ENCODE measurements around the gene NPIPA8. TPM values are rescaled to one million over a fixed set of nuclear protein-coding genes. Genes with fewer than 3 reads are reported as not detected.
"Not testable (repeated sequence)": the region's sequence is repeated elsewhere in the genome, so short reads cannot be mapped to it uniquely, and the experiment has no call there.

Gene NPIPA8
- total RNA-seq (2014; rRNA removed; shearing (Covaris generic)): 7.4 and 17.5 TPM in 2 replicates

DNA sequence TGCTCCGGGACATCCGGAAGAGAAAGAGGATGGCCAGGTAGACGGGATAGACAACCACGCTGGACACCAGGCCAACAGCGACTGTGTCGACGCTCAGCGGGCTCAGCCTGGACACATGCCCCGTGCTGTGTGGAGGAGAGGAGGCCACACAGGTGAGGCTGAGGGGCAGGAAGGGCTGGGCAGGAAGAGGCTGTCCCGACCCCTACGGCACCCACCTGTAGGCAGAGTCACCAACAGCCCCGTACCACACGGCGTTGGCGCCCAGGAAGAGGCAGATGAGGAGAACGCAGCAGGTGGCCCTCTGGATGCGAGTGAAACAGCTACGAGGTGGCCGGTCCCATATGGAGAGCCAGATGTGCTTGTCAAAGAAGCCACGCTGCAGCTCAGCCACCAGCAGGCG, at the start of gene NPIPA8:
Gene NPIPA8, minus strand, starts transcription at position 101 of the 400 bp plus-strand sequence. CDS start 4,074 bp downstream, outside the sequence.
- DNase-seq (ENCODE audit: low read depth): not testable (repeated sequence)

DNA sequence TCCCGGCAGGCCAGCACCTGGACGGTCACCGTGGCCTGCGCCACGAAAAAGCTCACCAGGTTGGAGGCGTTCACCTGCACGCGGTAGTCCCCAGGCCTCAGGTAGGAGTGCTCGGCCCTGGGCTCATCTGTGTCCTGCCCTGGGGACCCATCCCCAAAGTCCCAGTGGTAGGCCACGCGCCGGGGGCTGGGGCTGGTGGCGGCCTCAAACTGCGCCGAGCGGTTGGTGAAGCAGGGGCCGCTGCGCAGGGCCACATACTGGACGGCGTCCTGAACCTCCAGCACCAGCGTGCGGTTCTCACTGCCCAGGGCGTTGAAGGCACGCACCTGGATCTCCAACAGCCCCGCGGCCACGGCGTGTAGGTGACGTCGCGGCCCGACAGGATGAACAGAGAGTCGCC, 48.7 kb upstream of the NPIPA8 start:
- not testable (repeated sequence) for DNase-seq (ENCODE audit: low read depth)

DNA sequence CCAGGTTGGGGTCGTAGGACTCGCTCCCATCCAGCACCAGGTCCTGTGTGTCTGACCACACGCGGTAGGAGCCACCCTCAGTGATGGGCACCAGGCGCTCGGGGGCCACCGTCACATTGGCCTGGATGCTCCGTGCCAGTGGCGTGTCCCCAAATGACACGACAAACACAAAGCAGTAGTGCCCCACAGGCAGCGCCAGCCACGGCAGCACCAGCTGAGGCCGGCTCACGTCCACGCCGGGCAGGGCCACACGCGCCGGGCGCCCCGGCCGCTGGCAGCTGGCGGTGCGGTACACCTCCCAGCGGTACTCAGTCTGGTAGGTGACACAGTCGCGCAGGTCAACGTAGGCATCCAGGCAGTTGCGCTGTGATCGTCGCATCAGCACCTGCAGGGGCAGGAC, 48.3 kb upstream of the NPIPA8 start:
- DNase-seq (ENCODE audit: low read depth): not testable (repeated sequence)

DNA sequence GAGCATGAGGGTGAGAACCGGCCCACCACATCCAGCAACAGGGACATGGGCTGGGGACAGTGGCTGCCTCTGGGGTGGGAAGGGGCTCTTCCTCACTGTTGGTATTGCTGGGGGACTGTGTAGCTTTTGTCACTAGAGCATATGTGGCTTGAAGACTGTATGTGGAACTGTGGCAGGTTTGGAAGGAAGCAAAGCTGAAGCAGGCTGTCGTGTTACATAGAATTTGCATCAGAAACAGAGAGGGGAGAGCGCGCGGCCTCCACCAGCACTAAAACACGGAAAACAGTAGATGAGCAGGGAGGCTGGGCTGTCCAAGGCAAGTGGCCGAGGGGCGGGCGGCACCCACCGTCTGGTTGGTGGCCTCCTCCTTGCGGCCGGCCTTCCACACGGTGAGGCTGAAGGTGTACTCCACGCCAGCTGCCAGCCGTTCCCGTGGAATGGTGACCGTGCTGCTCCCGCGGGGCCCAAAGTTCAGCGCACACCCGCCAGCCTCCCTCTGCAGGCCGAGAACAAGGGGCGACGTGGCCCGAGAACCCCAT, 47.6 kb upstream of the NPIPA8 start:
- DNase-seq (ENCODE audit: low read depth): not testable (repeated sequence)

DNA sequence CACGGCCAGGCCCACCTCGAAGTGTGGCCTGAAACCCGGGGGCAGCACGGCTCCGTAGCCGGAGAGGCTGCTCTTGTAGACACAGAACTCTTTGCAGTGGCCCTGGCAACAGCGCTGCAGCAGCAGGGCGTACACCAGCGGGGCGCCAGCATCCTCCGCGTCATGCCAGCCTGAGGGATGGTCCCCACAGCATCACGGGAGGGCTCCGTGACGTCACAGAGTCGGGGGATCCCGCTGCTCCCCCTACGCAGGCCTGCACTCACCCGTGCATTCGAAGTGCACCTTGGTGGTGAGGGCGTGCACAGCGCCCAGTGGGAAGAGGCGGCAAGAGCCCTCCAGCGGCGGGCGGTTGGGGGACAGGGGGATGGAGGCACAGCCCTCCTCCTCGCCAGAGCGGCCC, 46.2 kb upstream of the NPIPA8 start:
- not testable (repeated sequence) for DNase-seq (ENCODE audit: low read depth)

DNA sequence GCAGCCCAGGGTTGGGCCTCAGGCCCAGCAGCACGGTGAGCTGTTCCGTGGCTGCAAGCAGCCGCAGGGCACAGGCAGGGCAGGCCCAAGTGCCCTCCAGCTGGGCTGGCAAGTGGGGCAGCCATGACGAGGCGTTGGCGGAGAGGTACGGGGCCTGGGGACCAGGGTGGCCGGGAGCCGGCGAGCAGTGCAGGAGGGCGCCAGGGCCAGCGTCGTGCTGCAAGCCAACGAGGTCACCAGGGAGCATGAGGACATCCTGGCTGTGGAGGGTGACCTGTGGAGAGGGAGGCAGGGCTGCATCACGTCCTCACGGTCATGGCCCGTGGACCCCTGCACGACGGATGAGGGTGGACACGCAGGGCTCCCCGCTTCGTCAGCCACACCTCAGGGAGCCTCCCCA, 11.2 kb upstream of the NPIPA8 start:
- DNase-seq (ENCODE audit: low read depth): not testable (repeated sequence)

DNA sequence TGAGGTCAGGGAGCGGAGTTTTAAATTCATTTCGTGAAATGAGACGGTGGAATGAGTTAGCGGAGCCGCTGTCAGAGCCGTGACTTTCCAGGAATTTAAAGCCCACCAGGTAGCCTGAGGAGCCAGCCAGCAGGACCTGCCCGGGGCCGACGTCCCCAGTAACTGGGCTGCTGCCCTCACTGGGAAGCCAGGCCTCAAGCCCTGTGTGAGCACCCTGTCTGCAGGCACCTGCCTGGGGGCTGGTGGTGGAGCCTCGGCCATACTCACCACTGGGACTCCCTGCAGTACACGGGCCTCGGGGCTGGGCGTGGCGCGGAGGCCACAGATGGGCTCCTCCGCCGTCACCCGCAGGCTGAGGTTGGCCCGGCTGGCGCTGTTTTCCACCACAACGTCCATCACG, 10.5 kb upstream of the NPIPA8 start:
- not testable (repeated sequence) for DNase-seq (ENCODE audit: low read depth)

DNA sequence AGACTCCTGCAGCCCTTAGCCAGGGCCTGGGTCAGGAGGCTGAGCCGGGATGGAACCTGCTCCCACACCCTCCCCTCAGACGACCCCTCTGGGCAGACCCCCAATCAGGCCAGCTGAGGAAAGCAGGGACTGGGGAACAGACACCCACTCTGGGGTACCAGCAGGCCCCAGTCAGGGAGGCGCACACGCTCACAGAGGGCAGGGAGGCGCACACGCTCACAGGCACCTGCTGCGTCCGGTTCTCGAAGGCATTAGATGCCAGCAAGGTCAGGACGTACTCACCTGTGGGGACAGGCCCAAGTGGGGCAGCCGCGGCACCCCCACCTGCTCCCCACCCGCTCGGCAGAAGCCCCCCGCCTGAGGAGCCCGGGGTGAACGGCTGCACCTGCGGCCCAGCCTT, 8.1 kb upstream of the NPIPA8 start:
- DNase-seq (ENCODE audit: low read depth): not testable (repeated sequence)

DNA sequence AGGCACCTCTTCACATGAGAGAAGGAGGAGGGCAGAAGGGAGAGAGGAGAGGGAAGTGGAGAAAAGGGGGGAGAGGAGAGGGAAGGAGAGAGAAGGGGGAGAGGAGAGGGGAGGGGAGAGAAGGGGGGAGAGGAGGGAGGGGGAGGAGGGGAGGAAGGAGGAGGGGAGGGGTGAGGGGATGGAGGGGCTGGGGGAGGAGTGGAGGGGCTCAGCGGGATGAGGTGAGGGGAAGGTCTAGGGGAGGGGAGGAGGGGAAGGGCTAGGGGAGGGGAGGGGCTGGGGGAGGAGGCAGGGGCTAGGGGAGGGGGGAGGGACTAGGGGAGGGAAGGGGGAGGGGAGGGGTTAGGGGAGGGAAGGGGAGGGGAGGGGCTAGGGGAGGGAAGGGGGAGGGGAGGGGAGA, 5.5 kb upstream of the NPIPA8 start:
- DNase-seq (ENCODE audit: low read depth): not testable (repeated sequence)

DNA sequence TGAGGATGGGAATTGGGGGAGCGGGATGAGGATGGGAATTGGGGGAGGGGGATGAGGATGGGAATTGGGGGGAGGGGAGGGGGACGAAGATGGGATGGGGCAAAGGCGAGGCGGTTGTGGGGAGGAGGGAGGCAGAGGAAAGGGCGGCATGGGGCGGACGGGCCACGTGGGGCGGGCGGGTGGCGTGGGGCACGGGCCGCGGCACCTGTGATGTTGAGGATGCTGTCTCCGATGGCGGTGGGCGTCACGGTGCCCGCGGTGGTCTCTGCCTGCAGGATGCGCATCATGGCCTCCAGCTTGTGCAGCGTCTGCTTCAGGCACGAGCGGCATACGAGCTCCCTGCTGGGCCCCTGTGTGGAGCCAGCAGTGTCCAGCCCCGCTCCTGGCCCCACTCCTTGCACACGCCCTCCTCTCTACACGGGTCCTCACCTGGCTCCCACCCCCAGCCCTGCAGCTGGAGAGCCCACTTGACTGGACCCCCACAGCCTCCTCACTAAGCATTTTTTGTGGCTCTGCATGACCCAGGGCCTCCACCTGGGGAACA, 5.0 kb upstream of the NPIPA8 start:
- DNase-seq (ENCODE audit: low read depth): not testable (repeated sequence)

DNA sequence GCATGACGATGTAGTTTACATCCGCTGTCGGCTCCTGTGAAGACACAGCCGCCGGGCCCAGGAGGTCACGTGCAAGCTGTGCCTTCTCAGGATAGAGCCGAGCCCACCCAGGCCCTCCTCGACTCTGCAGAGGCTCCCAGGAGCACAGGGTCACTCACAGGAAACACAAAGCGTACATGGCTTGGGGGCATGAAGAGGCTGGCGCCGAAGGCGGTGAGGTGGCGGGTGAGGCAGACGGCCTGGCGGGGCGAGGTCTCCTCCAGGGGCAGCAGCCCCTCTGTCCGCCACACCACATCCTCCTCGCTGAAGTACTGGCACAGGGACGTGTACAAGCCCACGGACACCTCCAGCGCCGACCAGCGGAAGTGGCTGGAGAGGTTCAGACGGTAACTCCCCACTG, 2.7 kb upstream of the NPIPA8 start:
- not testable (repeated sequence) for DNase-seq (ENCODE audit: low read depth)

DNA sequence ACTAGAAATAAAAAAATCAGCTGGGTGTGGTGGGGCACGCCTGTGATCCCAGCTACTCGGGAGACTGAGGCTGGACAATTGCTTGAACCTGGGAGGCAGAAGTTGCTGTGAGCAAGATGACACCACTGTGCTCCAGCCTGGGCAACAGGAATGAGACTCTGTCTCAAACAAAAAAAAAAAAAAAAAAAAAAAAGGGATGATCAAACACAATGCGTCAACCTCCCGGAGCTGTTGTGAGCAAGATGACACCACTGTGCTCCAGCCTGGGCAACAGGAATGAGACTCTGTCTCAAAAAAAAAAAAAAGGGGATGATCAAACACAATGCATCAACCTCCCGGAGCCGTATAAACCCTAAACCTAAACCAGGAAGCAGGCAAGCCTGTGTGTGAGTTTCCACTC, 24.7 kb downstream of the NPIPA8 start:
- not testable (repeated sequence) for DNase-seq (ENCODE audit: low read depth)

DNA sequence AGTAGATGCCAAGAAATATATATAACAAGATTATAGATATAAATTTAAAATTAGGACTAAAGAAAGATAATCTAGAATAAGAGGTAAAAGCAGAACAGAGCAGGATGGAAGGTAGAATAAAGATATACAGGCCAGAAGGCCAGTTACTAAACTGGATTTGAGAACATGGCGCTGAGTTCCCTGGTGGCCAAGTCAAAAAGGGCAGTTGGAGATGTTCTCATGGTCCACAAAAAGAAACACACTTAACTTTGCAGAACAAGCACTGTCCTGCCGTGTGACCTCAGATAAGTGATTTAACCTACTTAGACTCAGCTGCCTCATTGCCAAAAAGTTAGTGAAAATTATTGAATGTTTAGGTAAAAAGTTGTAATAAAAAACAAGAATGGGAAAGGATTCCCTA, 27.4 kb downstream of the NPIPA8 start:
- not testable (repeated sequence) for DNase-seq (ENCODE audit: low read depth)

DNA sequence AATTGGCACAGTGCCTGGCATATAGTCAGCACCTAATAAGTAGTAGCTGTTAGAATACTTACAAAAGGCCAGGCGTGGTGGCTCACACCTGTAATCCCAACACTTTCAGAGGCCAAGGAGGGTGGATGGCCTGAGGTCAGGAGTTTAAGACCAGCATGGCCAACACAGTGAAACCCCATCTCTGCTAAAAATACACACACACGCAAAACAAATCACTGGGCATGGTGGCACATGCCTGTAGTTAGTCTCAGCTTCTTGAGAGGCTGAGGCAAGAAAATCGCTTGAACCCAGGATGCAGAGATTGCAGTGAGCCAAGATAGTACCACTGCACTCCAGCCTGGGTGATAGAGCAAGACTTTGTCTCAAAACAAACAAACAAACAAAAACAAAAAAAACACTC, 29.3 kb downstream of the NPIPA8 start:
- not testable (repeated sequence) for DNase-seq (ENCODE audit: low read depth)

DNA sequence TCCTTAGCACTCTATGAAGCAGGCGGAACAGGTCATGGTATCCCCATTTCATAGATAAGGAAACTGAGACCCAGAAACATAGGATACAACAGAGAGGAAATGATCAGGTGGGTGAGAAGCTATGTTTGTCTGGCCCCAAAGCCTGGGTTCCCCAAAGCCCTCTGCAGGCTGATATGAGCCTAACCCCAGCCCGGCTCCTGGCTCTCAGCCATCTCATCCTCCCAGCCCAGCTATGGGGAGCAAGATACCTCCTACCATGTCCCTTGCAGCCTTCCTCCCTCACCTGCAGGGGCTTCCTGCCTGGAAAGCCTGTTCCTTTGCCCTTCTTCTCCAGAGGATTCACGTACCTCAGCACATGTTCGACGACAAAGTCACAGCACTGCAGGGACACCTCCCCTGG, 30.5 kb downstream of the NPIPA8 start:
- not testable (repeated sequence) for DNase-seq (ENCODE audit: low read depth)

DNA sequence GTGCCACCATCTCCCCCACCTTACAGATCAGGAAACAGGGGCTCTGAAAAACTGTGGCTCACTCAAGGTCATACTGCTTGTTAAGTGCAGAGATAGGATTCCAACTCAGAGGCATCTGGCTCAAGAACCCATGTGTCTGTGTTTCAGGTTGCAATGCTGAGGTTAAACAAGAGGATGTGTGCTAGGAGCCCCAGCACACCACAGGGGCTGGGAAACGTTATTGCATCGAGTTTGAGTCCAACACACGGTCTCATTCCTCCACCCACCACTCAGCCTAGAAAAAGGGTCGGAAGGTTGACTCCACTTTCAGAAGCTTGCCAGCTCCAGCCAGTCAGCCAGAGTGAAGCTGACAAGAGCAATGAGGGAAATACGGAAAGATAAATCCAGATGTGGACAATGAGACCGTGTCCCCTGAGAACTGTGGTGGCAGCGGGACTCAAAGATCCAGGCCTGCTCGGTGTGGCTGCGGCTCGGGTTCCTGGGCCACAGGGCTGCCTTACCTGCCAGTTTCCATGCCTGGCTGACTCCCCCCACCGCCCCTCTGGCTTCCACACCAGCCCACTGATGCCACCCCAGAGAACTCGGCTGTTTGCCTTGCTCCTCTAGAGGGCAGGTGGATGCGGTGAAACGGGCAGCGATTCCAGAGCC, 33.4 kb downstream of the NPIPA8 start:
- DNase-seq (ENCODE audit: low read depth): not testable (repeated sequence)

DNA sequence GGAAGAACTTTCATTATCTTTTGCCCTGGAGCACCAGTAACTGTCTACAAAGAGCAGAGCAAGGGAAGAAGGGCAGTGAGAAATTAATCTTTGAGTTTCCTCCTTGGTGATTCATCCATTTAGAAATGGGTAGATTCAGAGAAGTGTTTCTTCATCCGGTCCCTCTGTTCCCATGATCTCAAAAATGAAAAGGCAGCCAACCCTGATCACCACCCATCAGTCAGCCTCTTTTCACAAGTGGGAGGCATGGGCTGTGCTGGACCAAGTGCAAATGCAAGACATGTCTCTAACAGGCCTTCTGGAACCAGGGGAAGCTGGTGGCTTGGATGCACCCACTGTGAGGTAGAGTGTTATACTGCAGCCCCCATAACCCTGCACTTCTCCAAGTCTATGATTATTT, 38.8 kb downstream of the NPIPA8 start:
- not testable (repeated sequence) for DNase-seq (ENCODE audit: low read depth)

DNA sequence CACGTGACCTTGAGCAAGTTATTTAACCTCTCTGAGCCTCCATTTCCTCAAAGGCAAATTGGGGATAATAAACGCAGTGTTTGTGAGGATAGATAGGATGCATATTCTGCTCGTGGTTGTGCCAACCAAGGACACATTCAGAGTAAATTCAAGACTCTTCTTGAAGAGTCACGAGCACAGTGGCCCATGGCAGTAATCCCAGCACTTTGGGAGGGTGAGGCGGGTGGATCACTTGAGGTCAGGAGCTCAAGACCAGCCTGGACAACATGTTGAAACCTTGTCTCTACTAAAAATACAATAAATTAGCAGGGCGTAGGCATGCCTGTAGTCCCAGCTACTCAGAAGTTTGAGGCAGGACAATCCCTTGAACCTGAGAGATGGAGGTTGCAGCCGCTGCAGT, 39.6 kb downstream of the NPIPA8 start:
- DNase-seq (ENCODE audit: low read depth): not testable (repeated sequence)

DNA sequence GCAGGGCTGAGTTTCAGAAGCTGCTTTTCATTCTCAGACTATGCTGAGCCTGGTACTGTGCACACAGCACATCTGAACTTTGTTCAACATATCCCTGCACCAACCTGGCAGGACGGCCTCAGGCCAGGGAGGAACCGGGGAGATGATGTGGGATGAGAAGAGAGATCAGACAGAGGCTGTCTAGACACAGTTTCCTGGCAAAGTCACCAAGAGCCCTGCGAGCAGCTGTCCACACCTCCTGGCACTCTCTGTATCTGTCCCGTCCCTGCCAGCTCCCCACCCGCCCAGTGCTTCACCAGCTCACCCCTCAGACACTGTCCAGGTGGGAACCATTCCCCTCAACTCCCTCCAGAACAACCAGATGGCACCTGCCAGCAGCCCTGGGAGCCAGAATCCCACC, 42.2 kb downstream of the NPIPA8 start:
- not testable (repeated sequence) for DNase-seq (ENCODE audit: low read depth)

DNA sequence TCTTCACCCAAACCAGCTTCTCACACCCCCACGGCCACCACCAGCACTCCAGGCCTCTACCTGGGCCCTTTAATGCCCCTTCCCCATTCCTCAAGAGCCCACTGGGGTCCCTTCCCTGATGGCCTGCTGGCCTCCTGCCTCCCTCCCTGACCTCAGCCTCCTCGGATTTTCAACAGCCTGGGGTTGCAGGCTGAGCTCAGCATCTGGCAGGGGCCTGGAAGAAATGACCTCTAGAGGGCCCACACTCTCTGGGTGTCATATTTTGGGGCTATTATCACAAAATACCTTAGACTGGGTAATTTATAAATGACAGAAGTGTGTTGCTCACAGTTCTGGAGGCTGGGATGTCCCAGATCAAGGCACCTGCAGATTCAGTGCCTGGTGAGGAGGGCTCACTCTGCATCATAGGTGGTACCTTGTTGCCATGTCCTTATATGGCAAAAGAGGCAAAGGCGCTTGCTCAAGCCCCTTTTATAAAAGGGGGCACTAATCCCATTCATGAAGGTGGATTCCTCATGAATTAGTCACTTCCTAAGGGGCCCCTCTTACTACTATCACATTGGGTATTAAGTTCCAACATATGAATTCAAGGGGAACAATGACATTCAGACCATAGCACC, 43.1 kb downstream of the NPIPA8 start:
- not testable (repeated sequence) for DNase-seq (ENCODE audit: low read depth)

DNA sequence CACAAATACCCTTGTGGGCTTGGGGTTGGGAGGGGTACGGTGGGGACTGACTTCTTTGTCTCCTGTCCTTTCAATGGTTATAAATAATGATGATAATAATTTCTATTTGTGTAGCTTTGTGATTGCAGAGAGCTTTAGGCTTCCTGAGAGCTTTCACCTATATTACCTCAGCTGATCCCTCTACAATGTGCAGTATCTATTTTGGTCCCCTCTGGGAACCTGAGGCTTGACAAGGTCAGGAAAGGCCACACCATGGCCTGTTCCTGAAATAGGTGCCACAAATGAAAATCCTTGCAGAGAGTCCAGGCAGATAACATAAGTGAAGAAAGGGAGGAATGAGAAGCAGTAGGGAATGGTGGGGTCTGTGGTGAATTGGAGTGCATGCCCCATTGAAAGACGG, 45.6 kb downstream of the NPIPA8 start:
- peak; percentile 0 for DNase-seq (ENCODE audit: low read depth)

DNA sequence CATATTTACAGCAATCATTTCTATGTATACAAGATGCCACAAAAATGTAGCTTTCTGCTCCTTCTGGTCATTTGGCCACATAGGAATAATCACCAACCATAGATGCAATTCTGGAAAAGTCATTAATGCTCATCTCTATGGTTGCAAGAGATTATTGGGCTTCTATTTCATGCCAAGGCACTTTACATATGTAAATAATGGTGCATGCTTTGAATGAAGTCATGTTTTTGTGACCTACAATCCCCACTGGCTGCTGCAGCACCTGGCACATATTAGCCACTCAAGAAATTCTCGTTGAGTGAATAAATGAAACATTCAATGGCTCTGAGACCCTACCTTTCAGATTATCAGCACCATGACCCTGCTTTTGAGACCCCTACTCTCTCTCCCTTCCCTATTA, 50.2 kb downstream of the NPIPA8 start:
- not testable (repeated sequence) for DNase-seq (ENCODE audit: low read depth)

DNA sequence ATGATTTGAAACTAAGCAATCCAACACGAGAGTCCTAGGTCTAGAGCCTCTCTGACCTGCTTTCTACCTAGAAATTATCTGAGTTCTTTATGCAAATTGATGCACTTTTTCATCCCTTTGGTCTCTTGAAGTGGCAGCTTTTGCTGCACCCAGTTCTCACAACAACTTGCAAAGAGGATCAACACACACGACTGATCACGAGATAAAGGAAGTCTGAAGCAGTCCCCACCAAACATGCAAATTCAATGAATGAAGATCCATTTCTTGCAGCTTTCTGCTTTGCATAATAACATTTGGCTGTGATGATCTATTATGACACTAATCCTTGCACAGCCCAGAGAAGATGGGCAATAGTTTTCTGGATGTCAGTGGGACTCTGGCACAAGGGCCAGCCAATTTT, 56.2 kb downstream of the NPIPA8 start:
- not testable (repeated sequence) for DNase-seq (ENCODE audit: low read depth)

Measured in M059J (cell line).